Measurements from ENCODE around the gene COPZ1. TPM values are rescaled to one million over a fixed set of nuclear protein-coding genes. Genes with fewer than 3 reads are reported as not detected.
A peak's percentile ranks its signal among the peaks of the same experiment; 100 is the strongest.

The COPZ1 gene
- total and polyA plus RNA-seq, 9 of the 15 experiments (the other 6 are each of a cell fraction or from before 2014, with no cell fraction given): 137 to 487 (median 233) TPM

GRCh38 chr12:54324617-54325441 is at the start of gene COPZ1 (continued):
- TF ChIP-seq, protein P1, sequence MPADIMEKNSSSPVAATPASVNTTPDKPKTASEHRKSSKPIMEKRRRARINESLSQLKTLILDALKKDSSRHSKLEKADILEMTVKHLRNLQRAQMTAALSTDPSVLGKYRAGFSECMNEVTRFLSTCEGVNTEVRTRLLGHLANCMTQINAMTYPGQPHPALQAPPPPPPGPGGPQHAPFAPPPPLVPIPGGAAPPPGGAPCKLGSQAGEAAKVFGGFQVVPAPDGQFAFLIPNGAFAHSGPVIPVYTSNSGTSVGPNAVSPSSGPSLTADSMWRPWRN (IDR thresholded peaks at IDR 0.05; ENCODE audit: low read depth): no peak
- TF ChIP-seq, protein P2, sequence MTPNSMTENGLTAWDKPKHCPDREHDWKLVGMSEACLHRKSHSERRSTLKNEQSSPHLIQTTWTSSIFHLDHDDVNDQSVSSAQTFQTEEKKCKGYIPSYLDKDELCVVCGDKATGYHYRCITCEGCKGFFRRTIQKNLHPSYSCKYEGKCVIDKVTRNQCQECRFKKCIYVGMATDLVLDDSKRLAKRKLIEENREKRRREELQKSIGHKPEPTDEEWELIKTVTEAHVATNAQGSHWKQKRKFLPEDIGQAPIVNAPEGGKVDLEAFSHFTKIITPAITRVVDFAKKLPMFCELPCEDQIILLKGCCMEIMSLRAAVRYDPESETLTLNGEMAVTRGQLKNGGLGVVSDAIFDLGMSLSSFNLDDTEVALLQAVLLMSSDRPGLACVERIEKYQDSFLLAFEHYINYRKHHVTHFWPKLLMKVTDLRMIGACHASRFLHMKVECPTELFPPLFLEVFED (CRISPR knock-in tag; conservative IDR thresholded peaks at IDR 0.05): peak; percentile 95
- no peak for TF ChIP-seq ZKSCAN3 (CRISPR knock-in tag; IDR thresholded peaks at IDR 0.05)
- TF ChIP-seq TCF7L2 (IDR thresholded peaks at IDR 0.05; ENCODE audit: low read depth, low read length): no peak
- no peak for TF ChIP-seq CHD4 (IDR thresholded peaks at IDR 0.05; ENCODE audit: insufficient read depth, insufficient replicate concordance, low read depth, low read length, poor library complexity, severe bottlenecking)
- no peak for TF ChIP-seq THAP7 (CRISPR knock-in tag; IDR thresholded peaks at IDR 0.05)
- no peak for TF ChIP-seq EHMT2 (IDR thresholded peaks at IDR 0.05)
- no peak for TF ChIP-seq MYNN (IDR thresholded peaks at IDR 0.05)
- no peak for TF ChIP-seq MYNN (CRISPR knock-in tag; IDR thresholded peaks at IDR 0.05)
- no peak for TF ChIP-seq ELF2 (CRISPR knock-in tag; IDR thresholded peaks at IDR 0.05)
- no peak for TF ChIP-seq XRCC3 (IDR thresholded peaks at IDR 0.05)
- TF ChIP-seq, protein P3, sequence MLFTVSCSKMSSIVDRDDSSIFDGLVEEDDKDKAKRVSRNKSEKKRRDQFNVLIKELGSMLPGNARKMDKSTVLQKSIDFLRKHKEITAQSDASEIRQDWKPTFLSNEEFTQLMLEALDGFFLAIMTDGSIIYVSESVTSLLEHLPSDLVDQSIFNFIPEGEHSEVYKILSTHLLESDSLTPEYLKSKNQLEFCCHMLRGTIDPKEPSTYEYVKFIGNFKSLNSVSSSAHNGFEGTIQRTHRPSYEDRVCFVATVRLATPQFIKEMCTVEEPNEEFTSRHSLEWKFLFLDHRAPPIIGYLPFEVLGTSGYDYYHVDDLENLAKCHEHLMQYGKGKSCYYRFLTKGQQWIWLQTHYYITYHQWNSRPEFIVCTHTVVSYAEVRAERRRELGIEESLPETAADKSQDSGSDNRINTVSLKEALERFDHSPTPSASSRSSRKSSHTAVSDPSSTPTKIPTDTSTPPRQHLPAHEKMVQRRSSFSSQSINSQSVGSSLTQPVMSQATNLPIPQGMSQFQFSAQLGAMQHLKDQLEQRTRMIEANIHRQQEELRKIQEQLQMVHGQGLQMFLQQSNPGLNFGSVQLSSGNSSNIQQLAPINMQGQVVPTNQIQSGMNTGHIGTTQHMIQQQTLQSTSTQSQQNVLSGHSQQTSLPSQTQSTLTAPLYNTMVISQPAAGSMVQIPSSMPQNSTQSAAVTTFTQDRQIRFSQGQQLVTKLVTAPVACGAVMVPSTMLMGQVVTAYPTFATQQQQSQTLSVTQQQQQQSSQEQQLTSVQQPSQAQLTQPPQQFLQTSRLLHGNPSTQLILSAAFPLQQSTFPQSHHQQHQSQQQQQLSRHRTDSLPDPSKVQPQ (CRISPR knock-in tag; IDR thresholded peaks at IDR 0.05; ENCODE audit: borderline replicate concordance): no peak; the same call in 1 of the 2 replicates
- TF ChIP-seq BRD9 (IDR thresholded peaks at IDR 0.05; ENCODE audit: low read depth, partially characterized antibody): peak; percentile 97
- TF ChIP-seq, protein P4, sequence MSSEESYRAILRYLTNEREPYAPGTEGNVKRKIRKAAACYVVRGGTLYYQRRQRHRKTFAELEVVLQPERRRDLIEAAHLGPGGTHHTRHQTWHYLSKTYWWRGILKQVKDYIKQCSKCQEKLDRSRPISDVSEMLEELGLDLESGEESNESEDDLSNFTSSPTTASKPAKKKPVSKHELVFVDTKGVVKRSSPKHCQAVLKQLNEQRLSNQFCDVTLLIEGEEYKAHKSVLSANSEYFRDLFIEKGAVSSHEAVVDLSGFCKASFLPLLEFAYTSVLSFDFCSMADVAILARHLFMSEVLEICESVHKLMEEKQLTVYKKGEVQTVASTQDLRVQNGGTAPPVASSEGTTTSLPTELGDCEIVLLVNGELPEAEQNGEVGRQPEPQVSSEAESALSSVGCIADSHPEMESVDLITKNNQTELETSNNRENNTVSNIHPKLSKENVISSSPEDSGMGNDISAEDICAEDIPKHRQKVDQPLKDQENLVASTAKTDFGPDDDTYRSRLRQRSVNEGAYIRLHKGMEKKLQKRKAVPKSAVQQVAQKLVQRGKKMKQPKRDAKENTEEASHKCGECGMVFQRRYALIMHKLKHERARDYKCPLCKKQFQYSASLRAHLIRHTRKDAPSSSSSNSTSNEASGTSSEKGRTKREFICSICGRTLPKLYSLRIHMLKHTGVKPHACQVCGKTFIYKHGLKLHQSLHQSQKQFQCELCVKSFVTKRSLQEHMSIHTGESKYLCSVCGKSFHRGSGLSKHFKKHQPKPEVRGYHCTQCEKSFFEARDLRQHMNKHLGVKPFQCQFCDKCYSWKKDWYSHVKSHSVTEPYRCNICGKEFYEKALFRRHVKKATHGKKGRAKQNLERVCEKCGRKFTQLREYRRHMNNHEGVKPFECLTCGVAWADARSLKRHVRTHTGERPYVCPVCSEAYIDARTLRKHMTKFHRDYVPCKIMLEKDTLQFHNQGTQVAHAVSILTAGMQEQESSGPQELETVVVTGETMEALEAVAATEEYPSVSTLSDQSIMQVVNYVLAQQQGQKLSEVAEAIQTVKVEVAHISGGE (CRISPR knock-in tag; IDR thresholded peaks at IDR 0.05): peak in 1 of 3 experiments; percentile 56; a peak in 1 of 6 replicates
- TF ChIP-seq POLR2G (IDR thresholded peaks at IDR 0.05; ENCODE audit: low read depth, low read length): peak; percentile 91
- peak; percentile 36 for TF ChIP-seq HDAC2 (IDR thresholded peaks at IDR 0.05)
- no peak for TF ChIP-seq SRSF9 (IDR thresholded peaks at IDR 0.05; ENCODE audit: borderline replicate concordance, low read depth, low read length)
- no peak; the same call in 1 of the 2 replicates for TF ChIP-seq ARID2 (IDR thresholded peaks at IDR 0.05)
- TF ChIP-seq HDAC3 (IDR thresholded peaks at IDR 0.05; ENCODE audit: borderline replicate concordance, partially characterized antibody): no peak
